ENCODE results near the gene TARBP2.

TARBP2 gene

DNA sequence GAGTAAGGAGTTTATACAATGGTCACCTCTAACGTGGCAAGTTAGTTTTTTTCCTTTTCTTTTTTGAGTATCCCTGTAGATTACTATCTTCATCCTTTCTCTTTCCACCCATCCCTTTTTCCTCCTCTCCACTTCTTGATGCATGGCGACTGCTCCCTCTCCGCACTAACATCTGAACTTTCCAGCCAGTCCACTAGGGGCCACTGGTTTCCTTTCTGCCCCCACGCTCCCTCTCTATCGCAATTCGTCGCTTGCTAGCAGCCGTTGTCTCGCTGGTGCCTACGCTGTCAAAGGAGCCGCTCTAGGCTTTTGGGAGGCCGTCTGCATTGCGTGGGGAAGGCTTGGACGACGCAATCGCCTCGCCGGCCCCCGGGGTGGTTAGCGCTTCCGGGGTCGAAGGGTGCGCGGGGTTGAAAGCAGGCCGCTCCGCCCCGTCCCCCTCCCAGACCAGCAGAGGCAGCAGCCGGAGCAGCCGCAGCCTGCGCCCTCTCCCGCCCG lies 49.4 kb upstream of the TARBP2 start, which contains the start of gene PCBP2 (continued):
- TF ChIP-seq INSM2 (tag by site-specific recombination; IDR thresholded peaks at IDR 0.05) (peak; percentile 83), ZNF114 (tag by site-specific recombination; IDR thresholded peaks at IDR 0.05) (no peak), CTCF (tag by site-specific recombination; IDR thresholded peaks at IDR 0.05) (peak; percentile 99), ZNF707 (tag by site-specific recombination; IDR thresholded peaks at IDR 0.05) (no peak), ZNF791 (tag by site-specific recombination; IDR thresholded peaks at IDR 0.05) (no peak), ZNF37A (tag by site-specific recombination; IDR thresholded peaks at IDR 0.05) (no peak), KLF10 (tag by site-specific recombination; IDR thresholded peaks at IDR 0.05) (no peak; the same call in 1 of the 2 replicates), ZNF211 (tag by site-specific recombination; IDR thresholded peaks at IDR 0.05; ENCODE audit: low read depth) (no peak), ZNF280C (tag by site-specific recombination; IDR thresholded peaks at IDR 0.05) (no peak), SP2 (tag by site-specific recombination; IDR thresholded peaks at IDR 0.05) (peak; percentile 82), ZNF544 (tag by site-specific recombination; IDR thresholded peaks at IDR 0.05) (no peak), FEZF1 (tag by site-specific recombination; IDR thresholded peaks at IDR 0.05) (no peak), ZNF76 (tag by site-specific recombination; IDR thresholded peaks at IDR 0.05; ENCODE audit: borderline replicate concordance, low read depth) (peak; percentile 68), ZBTB17 (tag by site-specific recombination; IDR thresholded peaks at IDR 0.05) (peak; percentile 90), SP3 (tag by site-specific recombination; IDR thresholded peaks at IDR 0.05) (peak; percentile 79), EGR2 (tag by site-specific recombination; IDR thresholded peaks at IDR 0.05; ENCODE audit: low read depth) (peak; percentile 95), GFI1B (tag by site-specific recombination; IDR thresholded peaks at IDR 0.05) (no peak), ZNF26 (tag by site-specific recombination; IDR thresholded peaks at IDR 0.05) (no peak), ZNF174 (tag by site-specific recombination; IDR thresholded peaks at IDR 0.05) (no peak), RBAK (tag by site-specific recombination; IDR thresholded peaks at IDR 0.05) (no peak), ZNF530 (tag by site-specific recombination; IDR thresholded peaks at IDR 0.05; ENCODE audit: low read depth) (no peak), ZNF362 (tag by site-specific recombination; IDR thresholded peaks at IDR 0.05) (no peak), ZNF747 (tag by site-specific recombination; IDR thresholded peaks at IDR 0.05) (no peak), ZNF48 (tag by site-specific recombination; IDR thresholded peaks at IDR 0.05) (no peak), ZXDB (tag by site-specific recombination; IDR thresholded peaks at IDR 0.05) (peak; percentile 54)
- TF ChIP-seq, protein P1, sequence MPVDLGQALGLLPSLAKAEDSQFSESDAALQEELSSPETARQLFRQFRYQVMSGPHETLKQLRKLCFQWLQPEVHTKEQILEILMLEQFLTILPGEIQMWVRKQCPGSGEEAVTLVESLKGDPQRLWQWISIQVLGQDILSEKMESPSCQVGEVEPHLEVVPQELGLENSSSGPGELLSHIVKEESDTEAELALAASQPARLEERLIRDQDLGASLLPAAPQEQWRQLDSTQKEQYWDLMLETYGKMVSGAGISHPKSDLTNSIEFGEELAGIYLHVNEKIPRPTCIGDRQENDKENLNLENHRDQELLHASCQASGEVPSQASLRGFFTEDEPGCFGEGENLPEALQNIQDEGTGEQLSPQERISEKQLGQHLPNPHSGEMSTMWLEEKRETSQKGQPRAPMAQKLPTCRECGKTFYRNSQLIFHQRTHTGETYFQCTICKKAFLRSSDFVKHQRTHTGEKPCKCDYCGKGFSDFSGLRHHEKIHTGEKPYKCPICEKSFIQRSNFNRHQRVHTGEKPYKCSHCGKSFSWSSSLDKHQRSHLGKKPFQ (tag by site-specific recombination; IDR thresholded peaks at IDR 0.05), result no peak
- TF ChIP-seq, protein P2, sequence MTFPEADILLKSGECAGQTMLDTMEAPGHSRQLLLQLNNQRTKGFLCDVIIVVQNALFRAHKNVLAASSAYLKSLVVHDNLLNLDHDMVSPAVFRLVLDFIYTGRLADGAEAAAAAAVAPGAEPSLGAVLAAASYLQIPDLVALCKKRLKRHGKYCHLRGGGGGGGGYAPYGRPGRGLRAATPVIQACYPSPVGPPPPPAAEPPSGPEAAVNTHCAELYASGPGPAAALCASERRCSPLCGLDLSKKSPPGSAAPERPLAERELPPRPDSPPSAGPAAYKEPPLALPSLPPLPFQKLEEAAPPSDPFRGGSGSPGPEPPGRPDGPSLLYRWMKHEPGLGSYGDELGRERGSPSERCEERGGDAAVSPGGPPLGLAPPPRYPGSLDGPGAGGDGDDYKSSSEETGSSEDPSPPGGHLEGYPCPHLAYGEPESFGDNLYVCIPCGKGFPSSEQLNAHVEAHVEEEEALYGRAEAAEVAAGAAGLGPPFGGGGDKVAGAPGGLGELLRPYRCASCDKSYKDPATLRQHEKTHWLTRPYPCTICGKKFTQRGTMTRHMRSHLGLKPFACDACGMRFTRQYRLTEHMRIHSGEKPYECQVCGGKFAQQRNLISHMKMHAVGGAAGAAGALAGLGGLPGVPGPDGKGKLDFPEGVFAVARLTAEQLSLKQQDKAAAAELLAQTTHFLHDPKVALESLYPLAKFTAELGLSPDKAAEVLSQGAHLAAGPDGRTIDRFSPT (tag by site-specific recombination; IDR thresholded peaks at IDR 0.05), result no peak
- TF ChIP-seq, protein P3, sequence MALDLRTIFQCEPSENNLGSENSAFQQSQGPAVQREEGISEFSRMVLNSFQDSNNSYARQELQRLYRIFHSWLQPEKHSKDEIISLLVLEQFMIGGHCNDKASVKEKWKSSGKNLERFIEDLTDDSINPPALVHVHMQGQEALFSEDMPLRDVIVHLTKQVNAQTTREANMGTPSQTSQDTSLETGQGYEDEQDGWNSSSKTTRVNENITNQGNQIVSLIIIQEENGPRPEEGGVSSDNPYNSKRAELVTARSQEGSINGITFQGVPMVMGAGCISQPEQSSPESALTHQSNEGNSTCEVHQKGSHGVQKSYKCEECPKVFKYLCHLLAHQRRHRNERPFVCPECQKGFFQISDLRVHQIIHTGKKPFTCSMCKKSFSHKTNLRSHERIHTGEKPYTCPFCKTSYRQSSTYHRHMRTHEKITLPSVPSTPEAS (tag by site-specific recombination; IDR thresholded peaks at IDR 0.05), result no peak

All from HEK293 (cell line).